ENCODE results near the gene GIPC3.

The GIPC3 gene

DNA sequence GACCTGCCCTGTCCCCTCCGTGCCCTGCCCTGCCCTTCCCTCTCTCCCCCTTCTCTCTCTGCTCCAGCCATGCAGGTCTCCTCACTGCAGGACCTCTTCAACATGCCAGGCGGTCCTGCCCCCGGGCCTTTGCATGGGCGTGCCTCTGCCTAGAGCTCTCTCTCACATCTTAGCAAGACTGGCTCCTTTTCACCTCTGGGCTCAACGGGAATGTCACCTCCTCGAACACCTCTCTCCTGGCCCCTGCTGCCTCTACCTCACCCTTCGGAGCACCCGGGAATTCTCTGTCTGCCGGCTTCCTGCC, 33.5 kb upstream of the GIPC3 start:
- intact Hi-C loops (cut with DNase I; ENCODE audit: low total_unique reads): no loop called here
- H3K9me3 ChIP-seq: no peaks in the 10 kb centered on the region
- H3K27me3 ChIP-seq: no peaks in the 10 kb centered on the region
- TF ChIP-seq CTCF (IDR thresholded peaks at IDR 0.05): no peak
- H3K27ac ChIP-seq: no peak overlapping the region
- DNase-seq: no peak
- H3K36me3 ChIP-seq: peaks cover 0 to 20% (median 7%) of the 10 kb centered on the region in 3 donors
- peaks cover 0 to 20% (median 17%) of the 10 kb centered on the region in 4 donors for H3K4me1 ChIP-seq
- H3K4me3 ChIP-seq: no peak overlapping the region

DNA sequence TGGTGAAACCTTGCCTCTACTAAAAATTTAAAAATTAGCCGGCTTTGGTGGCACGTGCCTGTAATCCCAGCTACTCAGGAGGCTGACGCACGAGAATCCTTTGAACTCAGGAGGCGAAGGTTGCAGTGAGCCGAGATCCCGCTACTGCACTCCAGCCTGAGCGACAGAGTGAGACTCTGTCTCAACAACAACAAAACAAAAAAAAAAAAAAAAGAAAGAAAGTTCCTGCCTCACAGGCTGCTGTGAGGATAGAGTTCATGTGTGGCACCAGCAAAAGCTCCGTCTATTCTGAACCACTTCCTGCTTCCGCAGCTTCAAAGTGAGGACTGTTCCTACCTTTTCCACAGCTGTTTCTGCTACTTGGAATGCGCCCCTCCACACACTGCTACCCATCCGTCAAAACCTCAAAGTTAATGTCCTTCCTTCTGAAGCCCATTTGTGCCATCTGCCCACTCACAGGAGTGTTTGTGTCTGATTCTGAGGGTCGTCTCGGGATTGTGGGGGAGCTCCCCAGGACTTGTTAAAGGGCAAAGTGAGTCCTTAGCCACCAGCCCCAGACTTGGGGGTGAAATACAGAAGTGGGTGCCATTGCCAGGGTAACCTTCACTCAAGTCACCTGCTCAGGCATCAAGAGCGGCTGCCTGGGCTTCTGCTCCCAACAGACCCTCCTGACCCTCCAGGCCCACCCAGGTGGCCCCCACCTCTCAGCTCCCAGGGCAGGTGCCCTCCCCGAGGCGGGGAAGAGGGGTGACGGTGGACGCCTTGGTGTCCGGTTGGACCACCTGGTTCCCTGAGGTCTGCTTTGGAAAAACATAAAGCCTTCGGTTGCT, 30.8 kb upstream of the GIPC3 start:
- Histone ChIP-seq H3K36me3 (peaks cover 0 to 5% (median 0%) of the 10 kb centered on the region in 3 donors), H3K4me3 (no peak overlapping the region), H3K27me3 (no peaks in the 10 kb centered on the region), H3K9me3 (no peaks in the 10 kb centered on the region), H3K4me1 (peaks cover 0 to 22% (median 21%) of the 10 kb centered on the region in 4 donors), H3K27ac (no peak overlapping the region)
- intact Hi-C loops (cut with DNase I; ENCODE audit: low total_unique reads): no loop called here
- no peak for TF ChIP-seq CTCF (IDR thresholded peaks at IDR 0.05)
- no peak for DNase-seq

GRCh38 chr19:3555653-3556422, 29.4 kb upstream of the GIPC3 start:
- Histone ChIP-seq H3K27ac (no peak overlapping the region), H3K36me3 (peaks cover 0 to 1% (median 0%) of the 10 kb centered on the region in 3 donors), H3K4me3 (peak overlapping the region; percentile 74 to 95), H3K27me3 (no peaks in the 10 kb centered on the region), H3K4me1 (peaks cover 0 to 22% (median 21%) of the 10 kb centered on the region in 4 donors), H3K9me3 (no peaks in the 10 kb centered on the region)
- no peak for TF ChIP-seq CTCF (IDR thresholded peaks at IDR 0.05)
- no peak for DNase-seq
- intact Hi-C loops (cut with DNase I; ENCODE audit: low total_unique reads): no loop called here

DNA sequence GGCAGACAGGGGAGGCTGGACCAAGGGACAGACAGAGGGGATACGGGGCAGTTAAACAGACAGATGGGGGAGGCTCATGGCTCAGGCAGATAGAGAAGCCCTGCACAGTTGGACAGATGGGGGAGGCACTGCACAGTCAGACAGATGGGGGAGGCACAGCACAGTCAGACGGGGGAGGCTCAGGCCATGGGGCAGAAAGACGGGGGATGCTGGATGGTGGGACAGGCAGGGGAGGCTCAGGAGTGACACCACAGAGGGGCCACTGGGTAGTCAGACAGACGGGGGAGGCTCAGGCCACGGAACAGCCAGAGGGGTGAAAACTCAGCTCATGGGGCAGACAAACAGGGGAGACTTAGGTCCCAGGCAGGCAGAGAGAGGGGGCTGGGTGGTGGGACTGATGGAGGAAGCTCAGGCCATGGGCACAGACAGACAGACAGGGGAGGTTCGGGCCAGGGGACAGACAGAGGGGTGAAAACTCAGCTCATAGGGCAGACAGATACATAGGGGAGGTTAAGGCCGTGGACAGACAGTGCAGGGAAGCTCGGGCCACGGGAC, 28.8 kb upstream of the GIPC3 start:
- Histone ChIP-seq H3K4me1 (peaks cover 0 to 22% (median 21%) of the 10 kb centered on the region in 4 donors), H3K4me3 (peak overlapping the region; percentile 74 to 95), H3K36me3 (no peaks in the 10 kb centered on the region), H3K9me3 (no peaks in the 10 kb centered on the region), H3K27me3 (no peaks in the 10 kb centered on the region), H3K27ac (peak overlapping the region; percentile 79 to 82)
- TF ChIP-seq CTCF (IDR thresholded peaks at IDR 0.05): no peak
- intact Hi-C loops (cut with DNase I; ENCODE audit: low total_unique reads): no loop called here
- no peak for DNase-seq

GRCh38 chr19:3556978-3557460, 28.3 kb upstream of the GIPC3 start:
- intact Hi-C loops (cut with DNase I; ENCODE audit: low total_unique reads): no loop called here
- H3K27me3 ChIP-seq: no peaks in the 10 kb centered on the region
- H3K4me1 ChIP-seq: peaks cover 0 to 22% (median 19%) of the 10 kb centered on the region in 4 donors
- peak overlapping the region; percentile 74 to 95 for H3K4me3 ChIP-seq
- H3K27ac ChIP-seq: peak overlapping the region; percentile 79 to 82
- no peaks in the 10 kb centered on the region for H3K36me3 ChIP-seq
- no peaks in the 10 kb centered on the region for H3K9me3 ChIP-seq
- DNase-seq: peak in 1 of 2 donors; percentile 72
- no peak for TF ChIP-seq CTCF (IDR thresholded peaks at IDR 0.05)
